Measurements from ENCODE around the gene NUDT2. TPM values are rescaled to one million over a fixed set of nuclear protein-coding genes. Genes with fewer than 3 reads are reported as not detected.

The NUDT2 gene
- total RNA-seq, 1 experiment from 2014 or later, result 17.8 TPM

GRCh38 chr9:34370335-34370969 lies 41.1 kb downstream of the NUDT2 start:
- Mint-ChIP-seq H3K27ac (no peak overlapping the region), H3K9me3 (peaks cover 24% of the 10 kb centered on the region), H3K36me3 (peaks cover 43% of the 10 kb centered on the region), H3K4me3 (no peak overlapping the region), H3K4me1 (peaks cover 18% of the 10 kb centered on the region), H3K27me3 (ENCODE audit: low read depth) (no peaks in the 10 kb centered on the region; the same call in 1 of the 2 replicates)
- TF ChIP-seq ZNF317 (CRISPR knock-in tag; IDR thresholded peaks at IDR 0.05; ENCODE audit: borderline replicate concordance, low read depth) (no peak), NR3C1 (CRISPR knock-in tag; conservative IDR thresholded peaks at IDR 0.05; ENCODE audit: low read depth) (no peak), FOXJ3 (CRISPR knock-in tag; IDR thresholded peaks at IDR 0.05; ENCODE audit: borderline replicate concordance) (no peak), PREB (CRISPR knock-in tag; IDR thresholded peaks at IDR 0.05; ENCODE audit: borderline replicate concordance) (no peak), RELA (CRISPR knock-in tag; IDR thresholded peaks at IDR 0.05; ENCODE audit: borderline replicate concordance) (no peak), ZNF396 (CRISPR knock-in tag; IDR thresholded peaks at IDR 0.05; ENCODE audit: borderline replicate concordance) (no peak), SOX15 (CRISPR knock-in tag; IDR thresholded peaks at IDR 0.05) (no peak), ZNF121 (CRISPR knock-in tag; IDR thresholded peaks at IDR 0.05) (no peak), USF2 (CRISPR knock-in tag; IDR thresholded peaks at IDR 0.05) (no peak), OVOL2 (CRISPR knock-in tag; IDR thresholded peaks at IDR 0.05; ENCODE audit: borderline replicate concordance) (no peak), GABPB1 (CRISPR knock-in tag; IDR thresholded peaks at IDR 0.05) (no peak), TCF7 (CRISPR knock-in tag; IDR thresholded peaks at IDR 0.05; ENCODE audit: low read depth) (no peak)
- no peak for DNase-seq (ENCODE audit: low spot score)
- POLR2A ChIA-PET, result interaction anchor here (1.1 kb wide), 1 partner anchor 14 kb away, joined by 5 read pairs; no protein-coding TSS in a partner anchor
- CTCF ChIA-PET, result interaction anchor here (1.0 kb wide), 1 partner anchor 9 kb away, joined by 3 read pairs; no protein-coding TSS in a partner anchor
- no peak for ATAC-seq

GRCh38 chr9:34370970-34371880 lies 41.9 kb downstream of the NUDT2 start:
- H3K36me3 Mint-ChIP-seq, result peaks cover 43% of the 10 kb centered on the region
- H3K27ac Mint-ChIP-seq, result no peak overlapping the region
- H3K4me3 Mint-ChIP-seq, result no peak overlapping the region
- ATAC-seq (no peak), DNase-seq (ENCODE audit: low spot score) (no peak)
- no peaks in the 10 kb centered on the region; the same call in 1 of the 2 replicates for H3K27me3 Mint-ChIP-seq (ENCODE audit: low read depth)
- CTCF ChIA-PET, result interaction anchor here (1.0 to 1.7 kb wide), 2 partner anchors 8 to 10 kb away, joined by 3 read pairs; no protein-coding TSS in a partner anchor
- POLR2A ChIA-PET, result interaction anchor here (1.1 kb wide), 1 partner anchor 15 kb away, joined by 5 read pairs; no protein-coding TSS in a partner anchor
- peaks cover 24% of the 10 kb centered on the region for H3K4me1 Mint-ChIP-seq
- H3K9me3 Mint-ChIP-seq, result peaks cover 24% of the 10 kb centered on the region
- TF ChIP-seq CREM (CRISPR knock-in tag; IDR thresholded peaks at IDR 0.05), result no peak
- no peak for TF ChIP-seq FOXK1 (CRISPR knock-in tag; IDR thresholded peaks at IDR 0.05)
- TF ChIP-seq TP53 (CRISPR knock-in tag; IDR thresholded peaks at IDR 0.05), result no peak
- TF ChIP-seq PRDM15 (CRISPR knock-in tag; IDR thresholded peaks at IDR 0.05), result no peak
- no peak for TF ChIP-seq ZMAT4 (CRISPR knock-in tag; IDR thresholded peaks at IDR 0.05)
- TF ChIP-seq ZSCAN18 (CRISPR knock-in tag; IDR thresholded peaks at IDR 0.05), result no peak
- no peak for TF ChIP-seq ZNF396 (CRISPR knock-in tag; IDR thresholded peaks at IDR 0.05; ENCODE audit: borderline replicate concordance)
- TF ChIP-seq ZNF121 (CRISPR knock-in tag; IDR thresholded peaks at IDR 0.05), result no peak
- TF ChIP-seq CREB1 (CRISPR knock-in tag; IDR thresholded peaks at IDR 0.05), result no peak
- TF ChIP-seq NR2C2 (CRISPR knock-in tag; IDR thresholded peaks at IDR 0.05), result no peak
- TF ChIP-seq ZNF532 (CRISPR knock-in tag; IDR thresholded peaks at IDR 0.05; ENCODE audit: borderline replicate concordance), result no peak

All from WTC11 (cell line).